OCI-LY3 (cell line): ENCODE data around the gene RNF115.

ENCODE experiments used
- CTCF ChIP-seq: fragments of 200-600, 300-600 bp; sonication (generic); IDR thresholded peaks from 2 replicates; pipeline ENCODE4 v1.5.1; 2014; ENCODE audit warnings: antibody characterized with exemption, low read length, low read depth
- EZH2phosphoT487 ChIP-seq: fragments of 200-600 bp; shearing (Covaris generic); IDR thresholded peaks from 2 replicates; pipeline ENCODE4 v1.6.1; 2018; ENCODE audit warnings: antibody characterized with exemption, mixed run types, low read depth

- TF ChIP-seq CTCF (no peak), EZH2phosphoT487 (no peak)
These were observed 38.3 kb downstream of the RNF115 start for GRCh38 chr1:145785547-145785946.
